Activated naive CD4-positive, alpha-beta T cell treated with anti-CD3 and anti-CD28 coated beads for 36 hours (primary cell): Measurements from ENCODE around the gene MYZAP. TPM values are rescaled to one million over a fixed set of nuclear protein-coding genes. Genes with fewer than 3 reads are reported as not detected.

ENCODE experiments used
- CTCF ChIA-PET: fragments of 350-600 bp; sonication (Branson Sonifier 250); formaldehyde crosslinking; loops from one replicate; lab custom pipeline; 2021; ENCODE audit warnings: antibody characterized with exemption; lab: Charles Lee
- DNase-seq: peaks from one replicate; pipeline ENCODE4 v3.0.0-alpha.2; 2020
- H3K27ac Mint-ChIP-seq: one replicate; pipeline ENCODE4 v1.8.0; 2021; ENCODE audit warnings: mild to moderate bottlenecking, mixed read lengths
- H3K27me3 Mint-ChIP-seq: one replicate; pipeline ENCODE4 v1.8.0; 2021; ENCODE audit warnings: low read depth, mixed read lengths
- H3K36me3 Mint-ChIP-seq: one replicate; pipeline ENCODE4 v1.8.0; 2021; ENCODE audit warnings: low read depth, mixed read lengths
- H3K4me1 Mint-ChIP-seq: one replicate; pipeline ENCODE4 v1.8.0; 2021; ENCODE audit warnings: low read depth, mixed read lengths
- H3K4me3 Mint-ChIP-seq: one replicate; pipeline ENCODE4 v1.8.0; 2021; ENCODE audit warnings: mild to moderate bottlenecking, moderate library complexity, mixed read lengths
- H3K9me3 Mint-ChIP-seq: one replicate; pipeline ENCODE4 v1.8.0; 2021; ENCODE audit warnings: mixed read lengths
- intact Hi-C: fragments of 100-400 bp; cut with micrococcal nuclease; formaldehyde crosslinking; loops from one replicate; pipeline ENCODE4 v1.15.1; 2023
- total RNA-seq, 2 experiments: library from RNA; stranded (reverse); gene quantifications; one replicate each; pipeline ENCODE4 v1.2.3, GENCODE V29; 2021

The MYZAP gene
- total RNA-seq, 2 experiments from 2014 or later, result 0.38 to 0.40 TPM

DNA sequence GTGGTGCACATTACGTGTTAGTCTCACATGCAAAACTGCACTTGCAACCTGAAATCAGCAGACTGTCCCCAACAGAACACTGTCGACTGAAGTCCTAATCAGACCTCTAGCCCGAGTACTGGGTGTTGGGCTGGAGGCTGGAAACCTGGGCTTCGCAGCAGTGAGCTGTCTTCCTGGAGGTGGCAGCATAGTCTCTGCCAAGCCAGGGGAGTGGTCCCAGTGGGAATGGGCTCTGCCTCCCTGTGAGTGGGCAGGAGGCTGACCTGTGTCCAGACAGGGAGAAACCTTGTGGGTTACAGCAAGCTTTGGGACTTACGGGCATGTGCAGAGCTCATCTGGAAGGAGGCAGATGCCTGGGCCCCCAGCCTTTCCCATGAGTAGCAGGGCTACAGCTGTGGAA, 38.2 kb upstream of the MYZAP start:
- Mint-ChIP-seq H3K4me1 (no peaks in the 10 kb centered on the region), H3K9me3 (no peaks in the 10 kb centered on the region), H3K27me3 (no peaks in the 10 kb centered on the region), H3K36me3 (no peaks in the 10 kb centered on the region), H3K27ac (no peak overlapping the region), H3K4me3 (no peak overlapping the region)
- intact Hi-C loops, result no loop called here
- CTCF ChIA-PET, result interaction anchor here (1.3 to 1.5 kb wide), 3 partner anchors 11 to 20 kb away, joined by 3 read pairs; no protein-coding TSS in a partner anchor
- no peak for DNase-seq

DNA sequence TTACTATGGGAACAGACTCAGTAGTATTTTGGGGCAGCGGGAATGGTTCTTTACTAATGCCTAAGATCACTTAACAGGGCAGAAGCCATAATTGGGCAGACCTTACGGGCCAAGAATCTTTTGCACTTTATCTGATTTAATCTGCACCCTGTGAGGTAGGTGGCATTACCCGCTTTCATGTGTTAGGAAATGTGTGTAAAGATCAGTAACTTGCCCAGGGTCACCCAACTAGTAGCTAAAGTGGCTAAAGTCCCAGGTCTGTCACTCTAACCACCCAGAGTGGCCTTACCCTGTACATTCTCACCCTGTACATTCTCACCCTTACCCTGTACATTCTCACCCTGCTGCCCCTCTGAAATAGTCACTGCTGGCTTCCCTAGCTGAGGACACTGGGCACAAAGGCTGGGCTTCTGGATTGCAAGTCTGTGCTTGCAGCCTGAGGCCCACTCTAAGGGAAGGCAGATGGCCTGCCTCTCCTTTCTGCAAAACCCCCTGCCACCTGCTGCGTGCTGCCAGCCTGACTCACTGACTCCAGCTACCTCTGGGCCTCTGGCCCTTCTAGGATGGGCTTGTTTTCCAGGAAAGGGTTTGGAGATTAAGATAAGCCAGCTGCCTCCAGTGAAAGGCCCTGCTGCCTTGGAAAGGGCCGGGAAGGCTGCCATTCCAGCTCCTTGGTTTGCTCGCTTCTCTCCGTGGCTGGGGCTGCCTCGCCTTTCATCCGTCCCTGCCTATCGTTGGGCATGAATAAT, 37.5 kb upstream of the MYZAP start:
- Mint-ChIP-seq H3K27ac (no peak overlapping the region), H3K4me1 (no peaks in the 10 kb centered on the region), H3K36me3 (no peaks in the 10 kb centered on the region), H3K4me3 (no peak overlapping the region), H3K27me3 (no peaks in the 10 kb centered on the region), H3K9me3 (no peaks in the 10 kb centered on the region)
- intact Hi-C loops, result no loop called here
- CTCF ChIA-PET, result interaction anchor here (0.6 to 1.5 kb wide), 4 partner anchors 12 to 327 kb away, joined by 3 to 4 read pairs (median 3); no protein-coding TSS in a partner anchor
- DNase-seq, result no peak

DNA sequence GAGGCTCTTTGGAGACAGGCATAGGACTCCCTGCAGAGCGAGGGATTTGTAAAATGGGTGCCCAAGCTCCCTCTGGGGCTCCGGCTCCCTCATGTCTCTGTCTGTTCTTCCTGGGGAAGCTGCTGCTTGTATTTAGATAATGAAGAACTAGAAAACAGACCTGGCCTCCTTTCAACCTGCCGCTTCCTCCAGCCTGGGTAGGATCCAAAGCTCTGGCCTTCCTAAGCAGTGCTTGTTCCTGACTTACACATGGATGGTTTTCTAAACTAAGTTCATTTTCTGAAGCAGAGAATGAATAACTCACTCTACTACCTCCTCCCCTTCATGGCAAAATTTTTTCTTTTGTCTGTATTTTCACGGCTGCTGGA, 36.9 kb upstream of the MYZAP start:
- CTCF ChIA-PET, result interaction anchor here (0.6 to 1.3 kb wide), 3 partner anchors 21 to 326 kb away, joined by 3 to 4 read pairs (median 4); no protein-coding TSS in a partner anchor
- DNase-seq, result no peak
- no peak overlapping the region for H3K27ac Mint-ChIP-seq
- H3K4me3 Mint-ChIP-seq, result no peak overlapping the region
- no peaks in the 10 kb centered on the region for H3K27me3 Mint-ChIP-seq
- intact Hi-C loops, result no loop called here
- no peaks in the 10 kb centered on the region for H3K36me3 Mint-ChIP-seq
- H3K9me3 Mint-ChIP-seq, result no peaks in the 10 kb centered on the region
- no peaks in the 10 kb centered on the region for H3K4me1 Mint-ChIP-seq

DNA sequence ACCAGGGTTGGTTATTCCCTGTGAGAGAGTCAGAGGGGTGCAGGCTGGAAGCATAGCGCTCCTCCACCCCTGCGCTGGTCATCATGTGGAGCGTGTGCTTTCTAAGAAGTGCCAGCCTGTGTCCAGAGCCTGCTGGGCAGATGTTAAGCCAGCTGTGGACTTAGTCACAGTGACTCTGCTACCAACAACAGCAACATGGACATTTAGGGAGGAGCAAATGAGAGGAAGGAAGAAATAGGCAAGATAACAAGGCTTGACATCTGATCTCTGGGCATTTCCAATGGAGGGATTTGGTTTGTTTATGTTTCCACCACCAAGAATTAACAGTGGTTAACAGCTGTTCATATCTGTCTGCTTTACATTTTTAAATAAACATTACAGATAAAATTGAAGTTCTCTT, 36.4 kb upstream of the MYZAP start:
- no peaks in the 10 kb centered on the region for H3K36me3 Mint-ChIP-seq
- no peaks in the 10 kb centered on the region for H3K27me3 Mint-ChIP-seq
- H3K4me3 Mint-ChIP-seq, result no peak overlapping the region
- DNase-seq, result no peak
- peaks cover 2% of the 10 kb centered on the region for H3K4me1 Mint-ChIP-seq
- CTCF ChIA-PET, result interaction anchor here (1.0 to 1.1 kb wide), 2 partner anchors 13 to 305 kb away, joined by 3 to 4 read pairs; no protein-coding TSS in a partner anchor
- no peak overlapping the region for H3K27ac Mint-ChIP-seq
- no peaks in the 10 kb centered on the region for H3K9me3 Mint-ChIP-seq
- intact Hi-C loops, result no loop called here

DNA sequence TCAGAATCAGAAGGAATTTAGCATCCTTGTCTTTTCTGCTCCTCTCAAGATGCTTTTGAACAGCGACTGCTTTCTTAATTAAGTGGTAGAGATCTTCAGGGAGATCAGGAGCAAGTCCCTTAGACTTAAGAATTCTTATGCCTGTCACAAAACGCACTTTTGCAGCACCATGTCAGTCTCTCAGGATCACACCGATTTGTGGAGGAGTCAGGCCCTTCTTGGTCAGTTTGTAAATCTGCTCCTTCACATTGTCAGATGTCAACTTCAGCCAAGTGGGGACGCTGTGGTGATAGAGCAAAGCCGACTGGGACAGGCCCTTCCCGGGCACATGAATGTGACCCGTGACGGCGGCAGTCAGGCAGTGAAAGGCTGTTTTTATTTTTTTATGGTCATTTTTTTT, 35.7 kb upstream of the MYZAP start:
- H3K27ac Mint-ChIP-seq, result no peak overlapping the region
- no peaks in the 10 kb centered on the region for H3K27me3 Mint-ChIP-seq
- CTCF ChIA-PET, result interaction anchor here (1.0 to 1.1 kb wide), 2 partner anchors 13 to 305 kb away, joined by 3 to 4 read pairs; no protein-coding TSS in a partner anchor
- H3K36me3 Mint-ChIP-seq, result no peaks in the 10 kb centered on the region
- intact Hi-C loops, result no loop called here
- H3K4me1 Mint-ChIP-seq, result peaks cover 8% of the 10 kb centered on the region
- no peak overlapping the region for H3K4me3 Mint-ChIP-seq
- DNase-seq, result no peak
- H3K9me3 Mint-ChIP-seq, result no peaks in the 10 kb centered on the region

DNA sequence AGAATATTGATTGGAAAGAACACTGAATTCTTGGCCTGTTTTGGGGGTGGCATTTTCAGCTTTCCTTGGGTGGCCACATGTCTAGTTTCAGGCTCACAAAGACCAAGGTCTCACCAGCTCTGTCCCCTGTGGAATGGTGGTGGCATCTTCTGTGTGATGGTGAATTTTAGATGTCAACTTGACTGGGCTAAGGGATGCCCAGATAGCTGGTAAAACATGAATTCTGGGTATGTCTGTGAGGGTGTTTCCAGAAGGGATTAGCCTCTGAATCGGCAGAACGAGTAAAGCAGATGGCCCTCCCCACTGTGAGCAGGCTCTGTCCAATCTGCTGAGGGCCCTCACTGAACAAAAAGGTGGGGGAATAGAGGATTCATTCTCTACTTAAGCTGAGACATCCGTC, 34.4 kb upstream of the MYZAP start:
- Mint-ChIP-seq H3K4me3 (no peak overlapping the region), H3K9me3 (no peaks in the 10 kb centered on the region), H3K27ac (no peak overlapping the region), H3K36me3 (no peaks in the 10 kb centered on the region), H3K27me3 (no peaks in the 10 kb centered on the region), H3K4me1 (peaks cover 19% of the 10 kb centered on the region)
- CTCF ChIA-PET, result interaction anchor here (5.3 kb wide), 1 partner anchor 303 kb away, joined by 42 read pairs; no protein-coding TSS in a partner anchor
- intact Hi-C loops, result no loop called here
- no peak for DNase-seq

DNA sequence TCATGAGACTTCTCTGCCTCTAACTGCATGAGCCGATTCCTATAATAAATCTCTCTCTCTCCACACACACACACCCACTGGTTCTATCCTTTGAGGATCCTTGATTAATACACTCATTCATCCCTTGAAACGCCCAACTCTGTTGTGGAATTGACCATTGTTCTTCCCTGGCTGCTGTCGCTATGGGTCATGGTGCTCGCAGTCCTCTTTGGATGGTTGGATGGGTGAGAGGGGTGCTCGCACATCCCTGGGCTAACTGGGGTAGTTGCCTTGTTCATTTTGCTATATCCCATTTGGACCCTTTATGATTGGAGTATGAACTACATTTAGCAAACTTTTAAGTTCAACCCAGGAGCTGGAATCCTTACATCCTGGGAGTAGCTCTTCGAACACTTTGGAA, 33.9 kb upstream of the MYZAP start:
- H3K4me1 Mint-ChIP-seq, result peaks cover 25% of the 10 kb centered on the region
- intact Hi-C loops, result no loop called here
- H3K27ac Mint-ChIP-seq, result no peak overlapping the region
- H3K4me3 Mint-ChIP-seq, result no peak overlapping the region
- H3K36me3 Mint-ChIP-seq, result no peaks in the 10 kb centered on the region
- no peaks in the 10 kb centered on the region for H3K27me3 Mint-ChIP-seq
- DNase-seq, result no peak
- H3K9me3 Mint-ChIP-seq, result no peaks in the 10 kb centered on the region
- CTCF ChIA-PET, result interaction anchor here (1.2 to 5.3 kb wide), 2 partner anchors 303 to 306 kb away, joined by 3 to 42 read pairs; no protein-coding TSS in a partner anchor

DNA sequence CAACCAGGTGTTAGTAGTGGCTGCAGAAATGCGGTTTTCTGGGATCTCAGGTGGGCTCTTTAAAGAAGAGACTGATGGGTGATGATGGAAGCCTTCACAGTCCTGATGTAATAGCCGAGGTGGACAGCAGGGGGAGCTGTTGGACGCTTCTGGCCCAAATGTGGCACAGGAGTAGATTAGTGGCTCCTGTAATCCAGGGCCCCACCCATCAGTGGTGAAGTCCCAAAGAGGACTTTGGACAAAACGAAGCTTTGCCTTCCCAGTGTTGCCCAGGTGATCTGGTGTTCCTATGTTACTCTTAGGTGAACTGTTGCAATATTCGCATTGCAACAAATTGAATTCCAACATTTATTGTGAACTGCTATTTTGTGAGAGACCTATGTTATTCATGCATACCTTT, 31.8 kb upstream of the MYZAP start:
- no peaks in the 10 kb centered on the region for H3K27me3 Mint-ChIP-seq
- H3K27ac Mint-ChIP-seq, result no peak overlapping the region
- H3K36me3 Mint-ChIP-seq, result no peaks in the 10 kb centered on the region
- no peak overlapping the region for H3K4me3 Mint-ChIP-seq
- H3K4me1 Mint-ChIP-seq, result peaks cover 35% of the 10 kb centered on the region
- H3K9me3 Mint-ChIP-seq, result no peaks in the 10 kb centered on the region
- peak; percentile 87 for DNase-seq
- CTCF ChIA-PET, result interaction anchor here (1.0 to 5.3 kb wide), 18 partner anchors 9 to 614 kb away, joined by 3 to 42 read pairs (median 5); partner anchors contain the start of gene POLR2M
- intact Hi-C loops, result loop anchor here (1.0 to 5.0 kb wide), 5 partner anchors 52 to 622 kb away; partner anchors contain the start of gene ALDH1A2

DNA sequence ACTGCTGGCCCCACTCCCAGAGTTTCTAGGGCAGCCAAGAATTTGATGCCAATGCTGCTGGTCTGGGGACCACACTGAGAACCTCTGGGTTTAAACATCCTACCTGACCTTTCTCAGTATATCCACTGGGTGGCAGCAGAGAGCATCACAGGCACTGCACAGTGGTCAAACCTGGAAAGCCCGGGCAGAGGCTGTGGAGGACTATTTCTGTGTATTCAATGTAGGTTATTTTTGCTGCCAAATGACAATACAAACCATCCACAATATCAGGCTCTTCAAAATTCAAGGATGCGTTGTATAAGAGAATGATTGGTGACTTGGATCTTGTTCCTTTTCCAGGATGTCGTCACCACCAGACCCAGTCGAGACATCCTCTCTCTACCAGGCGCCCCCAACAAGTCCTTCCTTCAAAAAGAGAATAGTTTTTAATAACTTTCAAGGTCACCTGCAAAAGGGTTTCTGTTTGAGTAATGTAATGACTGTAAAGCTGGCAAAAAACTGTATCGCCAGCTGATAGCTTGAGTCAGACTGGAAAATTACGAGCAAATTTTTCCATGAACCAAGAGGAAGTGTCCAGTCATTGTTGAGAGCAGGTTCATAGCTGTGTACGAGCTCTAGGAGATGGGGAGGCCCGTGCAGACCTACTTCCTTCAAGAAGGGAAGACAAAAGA, 30.5 kb upstream of the MYZAP start:
- Mint-ChIP-seq H3K27ac (peak overlapping the region; percentile 28), H3K36me3 (no peaks in the 10 kb centered on the region), H3K4me1 (peaks cover 42% of the 10 kb centered on the region), H3K4me3 (no peak overlapping the region), H3K9me3 (no peaks in the 10 kb centered on the region), H3K27me3 (no peaks in the 10 kb centered on the region)
- CTCF ChIA-PET, result interaction anchor here (0.6 to 5.3 kb wide), 26 partner anchors 12 to 509 kb away, joined by 3 to 42 read pairs (median 4); partner anchors contain the start of gene POLR2M
- DNase-seq, result peak; percentile 72
- intact Hi-C loops, result loop anchor here (1.0 to 5.0 kb wide), 7 partner anchors 26 to 621 kb away; partner anchors contain the start of genes ALDH1A2 and POLR2M

DNA sequence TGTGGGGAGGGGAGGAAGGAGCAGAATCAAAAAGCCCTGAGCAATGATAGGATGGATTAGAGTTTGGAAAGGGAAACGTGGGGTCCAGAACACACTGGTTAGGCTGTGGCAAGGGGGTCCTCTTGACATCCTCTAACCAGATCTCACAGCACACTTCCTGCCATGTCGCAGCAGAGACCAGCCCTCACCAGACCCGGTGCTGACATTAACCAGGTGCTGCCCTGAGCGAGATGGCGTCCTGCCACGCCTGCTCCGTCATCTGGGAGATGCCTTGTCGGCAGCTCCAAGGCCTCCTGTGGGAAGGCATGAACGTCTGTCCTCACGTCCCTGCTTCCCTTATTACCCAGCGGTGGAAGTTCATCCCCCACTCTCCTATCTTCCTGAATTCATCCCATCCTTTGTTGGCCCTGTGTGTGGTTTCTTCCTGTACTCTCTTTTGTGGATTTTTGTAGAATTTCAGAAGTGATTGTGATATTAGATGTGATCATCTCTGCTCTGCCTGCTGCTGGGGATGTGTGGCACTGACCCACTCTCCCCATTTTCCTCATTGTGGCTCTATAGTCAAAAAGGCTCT, 29.4 kb upstream of the MYZAP start:
- H3K4me3 Mint-ChIP-seq, result no peak overlapping the region
- CTCF ChIA-PET, result interaction anchor here (1.0 kb wide), 1 partner anchor 148 kb away, joined by 3 read pairs; no protein-coding TSS in a partner anchor
- intact Hi-C loops, result loop anchor here (5.0 kb wide), 1 partner anchor 620 kb away; no protein-coding TSS in a partner anchor
- no peak for DNase-seq
- H3K27me3 Mint-ChIP-seq, result no peaks in the 10 kb centered on the region
- H3K36me3 Mint-ChIP-seq, result no peaks in the 10 kb centered on the region
- no peaks in the 10 kb centered on the region for H3K9me3 Mint-ChIP-seq
- H3K4me1 Mint-ChIP-seq, result peaks cover 42% of the 10 kb centered on the region
- no peak overlapping the region for H3K27ac Mint-ChIP-seq

DNA sequence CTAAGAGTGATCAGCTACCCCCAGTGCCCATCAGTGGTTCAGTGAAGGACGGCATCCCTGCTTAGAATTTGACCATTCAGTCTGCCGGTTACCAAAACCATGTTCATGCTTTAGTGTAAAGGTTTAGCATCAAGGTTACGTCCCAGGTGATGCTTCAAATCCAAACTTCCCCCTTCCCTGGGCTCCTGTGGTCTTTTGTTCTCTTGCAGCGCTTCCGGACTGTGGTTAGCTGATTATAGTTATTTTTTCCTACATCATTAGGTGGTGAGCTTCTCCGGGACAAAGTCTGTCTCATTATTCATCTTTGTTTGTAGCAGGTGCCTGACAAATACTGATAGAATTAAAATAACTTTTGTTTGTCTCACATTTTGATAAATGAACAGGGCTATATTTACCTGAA, 28.3 kb upstream of the MYZAP start:
- DNase-seq, result peak; percentile 40
- no peak overlapping the region for H3K4me3 Mint-ChIP-seq
- H3K9me3 Mint-ChIP-seq, result no peaks in the 10 kb centered on the region
- CTCF ChIA-PET, result no interaction called here
- H3K27ac Mint-ChIP-seq, result no peak overlapping the region
- peaks cover 42% of the 10 kb centered on the region for H3K4me1 Mint-ChIP-seq
- H3K27me3 Mint-ChIP-seq, result no peaks in the 10 kb centered on the region
- intact Hi-C loops, result loop anchor here (5.0 kb wide), 1 partner anchor 619 kb away; no protein-coding TSS in a partner anchor
- no peaks in the 10 kb centered on the region for H3K36me3 Mint-ChIP-seq

DNA sequence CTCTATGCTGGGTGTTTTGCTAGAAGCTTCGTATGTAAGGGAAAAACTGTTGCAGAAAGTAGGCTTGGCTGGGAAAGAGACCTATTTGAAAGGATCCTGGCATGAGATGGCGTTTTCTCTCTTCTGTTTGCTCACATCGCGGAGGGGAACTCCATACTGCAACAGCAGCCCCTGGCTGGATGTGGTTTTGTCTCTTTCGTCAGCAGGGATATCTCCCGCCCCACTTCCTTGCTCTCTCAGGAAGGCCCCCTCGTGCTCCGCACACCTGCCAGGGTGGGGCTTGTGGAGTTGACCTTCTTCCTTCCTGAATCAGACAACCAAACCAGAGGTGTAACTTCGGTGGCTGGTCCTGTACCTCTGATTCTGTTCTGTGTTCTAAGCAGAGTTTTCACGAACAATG, 26.4 kb upstream of the MYZAP start:
- CTCF ChIA-PET, result interaction anchor here (0.6 to 1.2 kb wide), 2 partner anchors 20 to 1190 kb away, joined by 3 read pairs; no protein-coding TSS in a partner anchor
- intact Hi-C loops, result loop anchor here (1.0 kb wide), 2 partner anchors 22 to 47 kb away; no protein-coding TSS in a partner anchor
- peak overlapping the region; percentile 30 for H3K4me3 Mint-ChIP-seq

More for the DNA sequence above, 26.4 kb upstream of the MYZAP start:
- DNase-seq, result peak; percentile 83
- Mint-ChIP-seq H3K36me3 (no peaks in the 10 kb centered on the region), H3K9me3 (no peaks in the 10 kb centered on the region), H3K27me3 (no peaks in the 10 kb centered on the region), H3K27ac (peak overlapping the region; percentile 26), H3K4me1 (peaks cover 40% of the 10 kb centered on the region)
